Cortex of kidney (tissue), 1 donor: ENCODE measurements around the gene MOCS1.
"Not testable (repeated sequence)": the region's sequence is repeated elsewhere in the genome, so short reads cannot be mapped to it uniquely, and the experiment has no call there.

Experiments
- DNase-seq: peaks from one replicate; lab custom pipeline; 2025; lab: John Stamatoyannopoulos, UW

The MOCS1 gene

DNA sequence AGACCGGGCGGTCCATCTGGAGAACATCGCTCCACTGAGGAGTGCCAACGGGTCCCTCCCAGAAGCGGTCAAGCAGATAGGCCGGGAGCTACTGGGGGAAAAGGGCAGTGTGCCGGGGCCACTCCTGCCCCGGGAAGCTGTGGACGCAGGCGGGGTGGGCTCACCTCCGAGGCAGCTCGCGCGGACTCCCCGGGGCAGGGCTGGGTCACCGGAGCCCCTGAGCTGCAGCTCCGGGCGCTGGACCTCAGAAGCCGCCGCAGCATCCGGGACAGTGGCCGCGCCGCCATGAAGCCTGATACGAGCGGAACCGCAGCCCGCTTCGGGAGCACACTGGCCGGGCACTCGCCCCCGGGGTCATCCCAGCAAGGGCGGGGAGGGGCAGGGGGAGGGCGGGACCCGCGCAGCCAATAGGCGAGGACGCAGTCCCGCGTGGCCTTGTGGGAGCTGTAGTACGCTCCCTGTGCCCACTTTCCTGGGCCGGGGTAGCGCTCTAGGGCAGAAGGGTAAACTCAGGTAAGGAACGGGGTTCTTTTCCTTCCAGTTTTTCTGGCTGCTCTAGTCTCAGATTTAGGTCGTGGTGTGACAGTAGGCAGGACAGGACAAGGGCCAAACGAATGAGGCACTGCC lies at the start of gene MOCS1:
Gene MOCS1, minus strand, starts transcription at position 332 of the 627 bp plus-strand sequence. Its CDS starts 45 bp downstream, at position 287.
- no peak for DNase-seq

DNA sequence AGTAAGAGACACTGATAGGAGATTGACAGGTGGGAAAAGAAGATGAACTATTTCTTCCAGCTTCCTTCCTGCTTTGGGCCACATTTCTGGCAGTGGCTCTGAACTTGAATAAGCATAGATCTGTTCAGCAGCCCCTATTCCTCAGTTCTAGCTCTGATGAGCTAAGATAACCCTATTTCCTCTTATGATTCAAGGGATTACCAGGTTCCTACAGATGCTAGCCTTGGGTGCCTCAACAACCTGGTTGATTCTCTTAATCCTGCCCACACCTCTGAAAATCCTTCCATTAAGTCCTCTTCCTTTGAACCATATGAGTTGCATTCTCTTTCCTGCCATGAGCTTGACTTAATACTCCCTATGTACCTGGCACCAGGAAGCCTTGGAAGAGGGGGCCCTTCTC lies 49.8 kb upstream of the MOCS1 start:
- DNase-seq = no peak

DNA sequence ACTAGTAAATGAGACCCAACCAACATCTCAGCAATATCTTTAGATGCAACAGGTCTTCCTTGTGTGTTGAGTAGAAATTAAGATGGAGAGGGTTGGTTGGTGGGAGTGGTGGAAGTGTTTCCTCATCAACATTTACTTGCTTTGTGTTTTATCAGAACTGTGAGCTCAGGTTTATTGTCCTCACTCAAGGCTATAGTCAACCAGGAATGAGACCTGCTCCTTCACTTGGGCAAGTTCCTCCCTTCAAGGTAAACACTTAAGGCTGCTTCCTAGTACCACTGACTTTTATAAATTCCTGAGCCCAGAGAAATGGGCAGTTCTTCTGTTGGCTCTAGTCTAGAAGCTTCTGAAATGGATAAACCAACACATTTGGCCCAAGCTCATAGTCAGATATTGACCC lies 48.9 kb upstream of the MOCS1 start:
- DNase-seq = no peak

DNA sequence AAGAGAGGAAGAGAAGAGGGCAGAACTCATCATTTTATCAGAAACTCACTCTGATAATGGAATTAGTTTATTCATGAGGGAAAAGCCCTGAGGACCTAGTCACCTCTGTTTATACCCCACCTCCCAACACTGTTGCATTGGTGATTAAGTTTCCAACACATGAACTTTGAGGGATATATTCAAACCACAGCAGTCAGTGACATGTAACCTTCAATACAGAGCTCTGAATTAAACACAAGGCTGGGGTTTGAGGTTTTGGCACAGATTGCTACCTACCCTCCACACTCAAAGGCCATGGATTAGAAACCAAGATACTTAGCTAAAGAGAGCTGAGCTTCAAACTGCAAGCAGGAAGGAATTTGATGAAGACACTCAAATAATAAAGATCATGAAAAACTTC lies 48.5 kb upstream of the MOCS1 start:
- DNase-seq = no peak

DNA sequence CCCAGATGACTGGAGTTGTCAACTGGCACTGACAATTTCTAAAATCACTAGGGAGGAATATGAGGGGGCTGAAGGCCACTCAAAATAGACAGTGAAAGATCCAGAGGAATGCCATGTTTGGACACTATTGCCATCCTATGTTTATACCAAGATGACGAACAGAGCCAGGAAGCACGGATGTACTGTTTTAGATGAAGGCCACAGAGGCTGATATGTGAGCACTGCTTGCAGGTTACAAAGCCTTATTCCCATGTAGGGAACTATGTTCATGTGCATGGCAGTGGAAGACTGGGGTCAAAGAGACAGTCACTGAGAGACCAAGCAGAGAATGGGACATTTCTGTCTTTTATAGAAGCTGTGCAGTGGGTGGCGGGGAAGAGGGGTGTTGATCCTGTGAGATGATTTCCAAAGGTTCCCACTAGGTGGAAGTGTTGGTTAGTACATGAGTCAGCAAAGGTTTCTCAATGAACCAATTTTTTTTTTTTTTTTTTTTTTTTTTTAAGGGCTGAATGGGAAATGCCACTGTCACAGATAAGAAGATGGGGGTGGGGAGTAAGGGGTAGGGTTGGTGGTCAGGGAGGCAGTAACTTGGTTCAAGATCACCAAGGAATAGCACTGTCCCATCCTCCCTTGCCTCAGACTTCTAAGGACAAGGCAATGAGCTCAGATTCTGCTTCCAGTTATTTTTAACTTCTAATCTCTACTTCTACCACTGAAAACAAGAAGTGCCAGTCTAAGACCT lies 46.7 kb upstream of the MOCS1 start:
- DNase-seq = no peak

DNA sequence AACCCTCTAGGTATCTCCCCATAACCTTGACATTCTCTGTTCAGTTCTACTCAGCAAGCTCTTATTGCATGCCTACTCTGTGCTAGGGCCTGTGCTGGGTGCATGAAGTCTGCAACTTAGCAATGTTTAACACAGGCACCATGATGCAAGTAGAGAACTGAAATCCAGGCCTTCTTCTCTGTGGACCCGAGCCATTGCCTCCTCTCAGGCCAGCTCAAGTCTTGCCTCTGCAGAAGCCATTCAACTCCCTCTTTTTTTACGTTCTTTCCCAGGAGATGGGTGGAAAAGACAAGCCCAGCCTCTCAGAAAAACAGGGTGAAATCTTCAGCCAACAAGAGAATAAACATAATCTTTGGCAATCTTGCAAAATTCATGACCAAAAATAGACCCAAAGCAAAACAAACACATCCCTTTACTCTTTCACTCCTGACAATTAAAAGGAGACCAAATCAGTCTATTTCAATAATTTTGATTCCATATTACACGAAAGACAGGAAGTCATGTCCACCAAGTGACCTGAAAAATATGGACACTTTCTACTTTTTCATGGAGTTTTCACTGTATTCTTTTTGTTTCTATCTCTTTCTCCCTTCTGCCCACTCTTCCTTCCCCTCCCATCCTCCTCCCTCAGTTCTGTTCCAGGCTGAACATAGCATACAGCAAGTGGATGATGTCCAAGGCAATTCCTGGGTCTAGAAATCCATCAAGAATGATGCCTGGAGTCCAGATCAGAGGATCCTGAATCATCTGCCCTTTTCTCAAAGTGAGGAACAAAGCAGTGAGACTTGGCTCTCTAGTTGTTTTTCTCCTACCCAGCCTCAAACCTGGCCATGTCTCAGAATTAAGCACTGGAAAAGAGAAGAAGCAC lies 45.4 kb upstream of the MOCS1 start:
- DNase-seq = no peak

DNA sequence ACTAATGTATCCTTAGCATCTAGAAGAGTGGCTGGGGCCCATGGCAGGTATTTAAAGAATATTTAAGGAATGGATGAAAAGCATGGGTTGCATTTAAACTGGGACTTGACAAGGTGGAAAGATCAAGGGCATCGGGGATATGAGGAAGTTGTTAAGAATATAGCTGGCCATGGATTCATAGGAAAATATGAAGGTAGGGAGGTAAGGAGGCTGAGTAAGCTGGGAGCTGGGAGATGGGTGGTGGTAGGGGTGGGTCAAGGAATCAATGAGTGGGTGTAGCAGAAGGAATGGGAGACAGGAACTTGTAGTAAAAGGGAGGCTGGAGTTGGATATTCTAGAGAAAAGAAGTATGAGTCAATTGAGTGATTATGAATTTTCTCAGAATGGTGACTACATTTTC lies 44.0 kb upstream of the MOCS1 start:
- DNase-seq = no peak

DNA sequence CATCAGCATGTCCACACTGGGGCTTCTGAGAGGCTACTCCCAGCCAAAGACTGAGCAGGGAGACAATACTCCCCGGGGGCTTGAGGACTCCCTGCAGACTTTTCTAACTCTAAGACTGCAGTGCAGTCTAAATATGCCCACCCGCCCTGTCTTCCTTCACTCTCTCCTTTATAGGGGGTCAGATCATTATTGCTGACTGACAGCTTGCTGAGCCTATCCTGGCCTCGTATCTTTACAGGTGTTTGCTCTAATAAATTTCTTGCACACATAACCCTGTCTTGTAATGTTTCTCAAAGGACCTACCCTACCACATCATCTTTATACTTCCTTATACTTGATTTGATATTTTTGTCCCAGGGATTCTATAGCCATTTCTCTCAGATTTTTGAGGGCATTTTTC lies 39.4 kb upstream of the MOCS1 start:
- no peak for DNase-seq

DNA sequence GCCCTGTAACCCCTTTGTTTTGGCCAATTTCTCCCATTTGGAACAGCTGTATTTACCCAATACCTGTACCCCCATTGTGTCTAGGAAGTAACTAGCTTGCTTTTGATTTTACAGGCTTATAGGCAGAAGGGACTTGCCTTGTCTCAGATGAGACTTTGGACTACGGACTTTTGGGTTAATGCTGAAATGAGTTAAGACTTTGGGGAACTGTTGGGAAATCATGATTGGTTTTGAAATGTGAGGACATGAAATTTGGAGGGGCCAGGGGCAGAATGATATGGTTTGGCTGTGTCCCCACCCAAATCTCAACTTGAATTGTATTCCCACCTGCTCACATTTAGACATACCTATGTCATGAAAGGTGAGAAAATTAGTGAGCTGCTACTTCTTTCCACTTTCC lies 38.5 kb upstream of the MOCS1 start:
- DNase-seq = not testable (repeated sequence)

DNA sequence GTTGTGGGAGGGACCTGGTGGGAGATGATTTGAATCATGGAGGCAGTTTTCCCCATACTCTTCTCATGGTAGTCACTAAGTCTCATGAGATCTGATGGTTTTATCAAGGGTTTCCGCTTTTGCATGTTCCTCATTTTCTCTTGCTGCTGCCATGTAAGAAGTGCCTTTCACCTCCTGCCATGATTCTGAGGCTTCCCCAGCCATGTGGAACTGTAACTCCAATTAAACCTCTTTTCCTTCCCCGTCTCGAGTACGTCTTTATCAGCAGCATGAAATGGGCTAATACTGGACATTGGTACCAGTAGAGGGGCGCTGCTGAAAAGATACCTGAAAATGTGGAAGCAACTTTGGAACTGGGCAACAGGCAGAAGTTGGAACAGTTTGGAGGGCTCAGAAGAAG lies 36.9 kb upstream of the MOCS1 start:
- DNase-seq = not testable (repeated sequence)

DNA sequence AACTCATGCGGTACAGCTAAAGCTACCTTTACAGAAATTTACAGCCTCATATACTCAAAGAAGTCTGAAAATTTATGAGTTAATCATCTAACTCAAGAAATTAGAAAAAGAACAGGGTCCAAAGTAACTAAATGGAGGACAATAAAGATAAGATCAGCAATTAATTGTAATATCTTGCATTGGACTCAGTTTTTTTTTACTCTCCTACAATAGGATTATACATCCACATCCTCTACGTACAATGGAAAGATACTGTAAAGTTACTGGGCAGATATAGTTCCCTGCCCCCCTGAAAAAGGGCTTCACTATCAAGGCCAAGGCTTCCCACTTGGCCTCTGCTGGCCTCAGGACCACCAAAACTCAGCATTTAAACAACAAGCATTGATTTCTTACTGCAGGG lies 31.5 kb upstream of the MOCS1 start:
- no peak for DNase-seq

DNA sequence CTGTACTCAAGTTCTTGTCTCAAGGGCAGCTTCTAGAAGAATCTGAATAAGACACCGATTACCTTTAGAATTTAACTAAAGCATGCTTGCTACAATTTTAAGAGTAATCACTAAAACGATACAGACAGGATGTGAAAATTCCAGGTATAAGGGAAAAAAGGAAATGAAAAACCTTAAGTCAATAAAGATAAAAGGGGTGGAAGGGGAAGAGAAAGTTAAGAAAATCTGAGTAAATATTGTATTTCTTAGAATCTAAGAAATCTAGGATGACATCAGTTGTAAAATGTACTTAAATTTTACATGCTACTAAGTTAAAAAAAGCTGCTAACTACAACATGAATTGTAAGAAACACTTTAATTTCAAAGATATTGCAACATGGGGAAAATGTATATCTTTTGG lies 30.3 kb upstream of the MOCS1 start:
- no peak for DNase-seq

DNA sequence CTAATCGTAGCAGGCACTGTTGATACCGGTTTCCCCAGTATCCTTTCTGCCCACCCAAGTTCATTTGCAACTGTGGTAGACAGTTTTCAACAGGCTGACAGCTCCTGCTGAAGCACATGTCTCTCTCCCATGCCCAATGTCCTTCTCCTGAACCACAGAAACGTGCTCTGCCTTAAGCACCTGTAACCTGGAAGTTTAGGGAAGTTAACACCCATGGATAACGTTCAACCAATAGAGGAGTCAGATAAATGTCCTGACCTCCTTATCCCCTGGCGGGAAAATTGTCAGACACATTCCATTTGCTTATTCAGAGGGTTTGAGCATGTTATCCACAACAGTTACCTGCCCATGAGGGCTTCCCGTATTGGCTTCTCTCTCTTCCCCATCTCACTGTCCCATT lies 29.8 kb upstream of the MOCS1 start:
- DNase-seq = no peak

DNA sequence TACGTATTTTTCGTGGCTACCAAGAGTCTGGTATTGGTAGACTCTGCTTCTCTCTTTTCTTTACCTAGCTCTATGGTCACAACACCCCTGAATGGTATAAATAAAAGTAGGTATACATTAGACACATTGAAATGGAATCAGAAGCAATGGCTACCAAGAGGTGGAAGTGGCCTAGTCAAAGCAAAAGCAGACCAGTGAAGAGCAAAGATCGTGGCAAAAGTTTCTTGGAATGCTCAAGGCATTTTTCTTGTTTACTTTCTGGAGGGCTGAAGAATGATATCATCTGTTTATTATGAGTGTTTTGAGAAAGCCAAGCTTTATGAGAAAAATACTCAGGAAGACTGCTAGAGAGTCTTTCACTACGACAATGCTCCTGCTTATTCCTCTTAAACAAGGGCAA lies 28.6 kb upstream of the MOCS1 start:
- no peak for DNase-seq

DNA sequence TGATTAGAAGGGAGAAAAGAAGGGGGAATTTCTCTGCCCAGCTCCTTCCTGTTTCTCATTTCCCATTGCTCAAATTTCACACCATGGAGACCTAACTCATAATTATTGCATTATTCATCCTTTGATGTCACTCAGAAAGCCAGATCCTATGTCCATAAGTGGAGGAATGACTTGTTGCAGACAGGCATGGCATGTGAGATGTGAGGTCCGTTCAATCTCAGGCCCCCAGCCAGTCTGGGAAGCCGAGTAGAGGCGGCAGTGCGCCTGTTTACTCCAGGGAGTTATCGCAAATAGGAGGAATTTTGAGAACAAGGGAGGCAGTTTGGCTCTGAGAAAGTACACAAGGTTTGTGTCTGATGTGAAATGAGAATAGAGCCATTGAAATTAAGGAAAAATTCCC lies 26.9 kb upstream of the MOCS1 start:
- DNase-seq = no peak

DNA sequence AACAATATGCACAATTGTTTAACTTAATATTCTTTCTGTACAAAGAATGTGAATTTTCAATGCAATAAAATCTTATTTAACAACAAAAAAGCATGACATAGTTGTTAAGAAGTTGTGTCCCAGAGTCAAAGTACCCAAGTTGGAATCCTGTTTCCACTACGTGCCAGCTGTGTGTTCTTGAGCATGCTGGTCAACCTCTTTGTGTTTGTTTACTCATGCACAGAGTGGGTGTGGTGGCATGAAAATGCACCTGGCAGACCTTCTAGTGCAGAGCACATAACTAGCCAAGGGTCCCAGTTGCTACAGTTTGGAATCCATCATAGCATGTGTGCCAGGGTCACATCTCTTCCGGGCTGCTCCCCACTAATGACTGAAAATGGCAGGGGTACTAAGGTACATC lies 24.7 kb upstream of the MOCS1 start:
- no peak for DNase-seq

DNA sequence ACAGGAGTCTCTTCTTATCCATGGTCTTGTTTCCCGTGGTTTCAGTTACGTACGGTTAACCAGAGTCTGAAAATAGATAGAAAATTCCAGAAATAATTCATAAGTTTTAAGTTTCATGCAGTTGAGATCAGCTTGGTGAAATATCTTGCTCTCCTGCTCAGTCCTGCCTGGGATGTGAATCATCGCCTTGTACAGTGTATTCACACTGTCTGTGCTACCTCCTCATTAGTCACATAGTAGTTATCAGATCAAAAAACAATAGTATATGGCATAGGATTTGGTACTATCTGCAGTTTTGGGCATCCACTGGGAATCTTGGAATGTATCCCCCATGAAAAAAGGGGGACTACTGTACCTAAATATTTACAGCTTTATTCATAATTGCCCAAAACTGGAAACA lies 22.7 kb upstream of the MOCS1 start:
- no peak for DNase-seq

DNA sequence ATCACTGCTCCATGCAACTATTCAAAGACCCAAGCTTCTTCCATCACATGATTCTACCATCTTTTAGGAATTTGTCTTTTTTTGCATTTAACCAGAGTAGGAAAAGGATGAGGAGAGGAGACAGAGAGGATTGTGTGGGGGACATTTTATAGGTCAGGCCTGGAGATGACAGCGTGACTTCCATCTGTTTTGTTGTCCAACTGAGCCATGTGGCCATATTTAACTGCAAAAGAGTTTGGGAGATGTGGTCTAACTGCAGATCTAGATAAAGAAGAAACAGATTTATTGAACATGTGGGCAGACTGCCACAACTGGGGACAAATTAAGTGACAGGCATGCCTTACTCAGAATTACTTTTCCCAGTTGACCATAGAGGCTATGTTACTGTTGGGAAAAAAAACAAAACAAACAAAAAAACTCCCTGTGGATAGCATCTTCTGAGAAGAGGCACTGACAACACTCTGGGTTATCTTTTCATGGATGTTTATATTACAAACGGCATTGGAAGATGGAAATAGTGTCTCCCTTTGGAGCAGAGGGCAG lies 18.9 kb upstream of the MOCS1 start:
- no peak for DNase-seq

DNA sequence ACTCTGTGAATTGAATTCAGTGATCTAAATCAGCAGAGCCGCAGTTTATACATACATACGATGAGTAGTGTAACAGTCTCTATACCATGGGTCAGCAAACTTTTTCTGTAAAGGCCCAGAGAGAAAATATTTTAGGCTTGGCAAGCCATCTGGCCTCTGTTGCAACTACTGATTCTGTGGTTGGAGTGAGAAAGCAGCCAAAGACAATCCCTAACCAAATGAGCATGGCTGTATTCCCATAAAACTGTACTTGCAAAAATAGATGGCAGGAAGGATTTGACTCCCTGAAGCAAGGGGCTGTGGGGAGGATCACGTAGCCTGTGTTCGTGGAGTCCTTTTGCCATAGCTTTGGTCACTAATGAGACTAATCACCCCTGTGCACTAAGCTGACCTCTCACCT lies 17.9 kb upstream of the MOCS1 start:
- no peak for DNase-seq

DNA sequence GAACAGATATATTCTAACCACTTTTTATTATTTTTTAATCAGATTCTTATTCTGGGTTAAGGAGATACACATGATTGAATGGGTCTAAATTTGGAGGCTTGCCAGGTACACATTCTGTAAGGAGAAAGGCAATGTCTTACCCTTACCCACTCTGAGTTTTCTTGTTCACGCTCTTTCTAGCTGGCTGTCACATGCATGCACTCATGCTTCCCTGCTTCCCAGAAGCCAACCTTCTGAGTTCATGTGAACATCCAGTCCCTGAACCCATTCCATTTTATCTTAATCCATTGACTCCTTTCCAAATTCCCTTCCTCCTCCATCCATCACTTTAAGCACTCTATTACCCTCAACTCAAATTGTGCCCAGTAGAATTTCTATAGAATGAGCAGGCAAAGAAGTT lies 17.5 kb upstream of the MOCS1 start:
- no peak for DNase-seq

DNA sequence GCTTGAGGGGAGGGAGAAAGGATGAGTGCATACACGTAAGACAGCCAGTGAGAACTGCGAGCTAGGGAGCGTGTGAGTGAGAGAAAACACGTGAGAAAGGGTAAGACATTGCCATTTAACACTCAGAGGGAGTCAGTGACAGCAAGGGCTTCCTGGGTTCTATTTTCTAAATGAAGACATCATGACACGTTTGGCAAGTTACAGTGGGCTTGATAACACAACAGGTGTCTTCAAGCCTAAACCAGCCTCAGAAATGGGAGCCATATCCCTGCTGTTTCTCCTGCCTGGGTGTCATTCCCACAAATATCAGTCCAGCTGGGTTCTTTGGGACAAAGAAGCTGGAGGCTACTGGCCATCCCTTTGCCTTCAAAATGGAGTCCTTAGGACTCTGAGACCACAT lies 16.9 kb upstream of the MOCS1 start:
- no peak for DNase-seq

DNA sequence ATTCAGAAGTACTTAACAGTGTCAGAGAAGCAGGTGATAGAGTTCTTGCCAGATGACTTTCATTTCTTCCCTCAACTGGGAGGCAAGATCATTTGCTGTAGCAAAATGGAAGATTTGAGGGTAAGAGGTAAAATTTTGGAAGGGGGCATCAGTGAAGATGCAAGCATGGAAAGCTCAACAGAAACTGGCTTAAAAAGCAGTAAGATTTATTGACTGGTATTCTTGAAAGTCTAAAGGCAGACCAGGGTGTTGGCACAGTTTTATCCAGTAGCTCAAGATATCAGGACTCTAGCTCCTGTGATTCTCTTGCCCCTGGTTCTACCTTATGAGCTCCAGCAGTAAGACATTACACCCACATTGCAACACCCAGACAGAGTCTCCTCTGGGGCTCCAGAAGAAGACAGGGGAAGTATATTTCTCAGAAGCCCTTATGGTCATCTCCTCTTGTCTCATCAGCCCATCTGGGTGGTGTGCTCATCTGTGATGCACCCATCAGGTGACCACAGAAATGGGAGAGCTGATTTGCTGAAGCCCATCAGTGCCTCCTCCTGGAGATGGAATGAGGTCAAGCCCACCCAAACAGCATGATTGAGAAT lies 16.0 kb upstream of the MOCS1 start:
- DNase-seq = no peak
